KMS-11 (cell line): ENCODE results near the gene DBH.

ENCODE experiments used
- H2AFZ ChIP-seq: fragments of 200-600 bp; sonication (generic); 2 replicates; pipeline ENCODE4 v1.6.1; 2016; ENCODE audit warnings: antibody characterized with exemption, mixed run types, low read depth
- H3K27ac ChIP-seq: fragments of 200-600 bp; sonication (generic); 2 replicates; pipeline ENCODE4 v1.6.1; 2016; ENCODE audit warnings: mild to moderate bottlenecking, mixed run types
- H3K27me3 ChIP-seq: fragments of 200-600 bp; sonication (generic); 2 replicates; pipeline ENCODE4 v1.6.1; 2017; ENCODE audit warnings: mild to moderate bottlenecking, low read depth, mixed run types, moderate library complexity; ENCODE audit not compliant: insufficient read depth
- H3K36me3 ChIP-seq: fragments of 200-600 bp; sonication (generic); 2 replicates; pipeline ENCODE4 v1.6.1; 2017; ENCODE audit warnings: mild to moderate bottlenecking, mixed run types; ENCODE audit not compliant: insufficient read depth
- H3K4me1 ChIP-seq: fragments of 200-600 bp; sonication (generic); 2 replicates; pipeline ENCODE4 v1.6.1; 2016; ENCODE audit warnings: mild to moderate bottlenecking, low read depth, mixed run types; ENCODE audit not compliant: poor library complexity, severe bottlenecking
- H3K4me2 ChIP-seq: fragments of 200-600 bp; sonication (generic); 2 replicates; pipeline ENCODE4 v1.7.0; 2016; ENCODE audit warnings: mild to moderate bottlenecking, mixed run types
- H3K4me3 ChIP-seq: fragments of 200-600 bp; sonication (generic); IDR thresholded peaks from 2 replicates; pipeline ENCODE4 v1.6.1; 2017; ENCODE audit warnings: low read depth, low read length, mixed read lengths; ENCODE audit not compliant: insufficient read depth
- H3K79me2 ChIP-seq: fragments of 200-600 bp; sonication (generic); 2 replicates; pipeline ENCODE4 v1.6.1; 2016; ENCODE audit warnings: low read depth, mixed run types; ENCODE audit not compliant: insufficient read depth
- H3K9ac ChIP-seq: fragments of 200-600 bp; sonication (generic); 2 replicates; pipeline ENCODE4 v1.6.1; 2016; ENCODE audit warnings: mild to moderate bottlenecking, mixed run types
- H4K20me1 ChIP-seq: fragments of 200-600 bp; sonication (generic); 2 replicates; pipeline ENCODE4 v1.6.1; 2016; ENCODE audit warnings: mild to moderate bottlenecking, mixed run types; ENCODE audit not compliant: insufficient read depth
- CTCF ChIP-seq: fragments of 200-600 bp; sonication (generic); conservative IDR thresholded peaks from 2 replicates; pipeline ENCODE4 v1.6.1; 2017; ENCODE audit warnings: low read depth, mild to moderate bottlenecking, antibody characterized with exemption, low read length, moderate library complexity, mixed read lengths

Gene DBH

DNA sequence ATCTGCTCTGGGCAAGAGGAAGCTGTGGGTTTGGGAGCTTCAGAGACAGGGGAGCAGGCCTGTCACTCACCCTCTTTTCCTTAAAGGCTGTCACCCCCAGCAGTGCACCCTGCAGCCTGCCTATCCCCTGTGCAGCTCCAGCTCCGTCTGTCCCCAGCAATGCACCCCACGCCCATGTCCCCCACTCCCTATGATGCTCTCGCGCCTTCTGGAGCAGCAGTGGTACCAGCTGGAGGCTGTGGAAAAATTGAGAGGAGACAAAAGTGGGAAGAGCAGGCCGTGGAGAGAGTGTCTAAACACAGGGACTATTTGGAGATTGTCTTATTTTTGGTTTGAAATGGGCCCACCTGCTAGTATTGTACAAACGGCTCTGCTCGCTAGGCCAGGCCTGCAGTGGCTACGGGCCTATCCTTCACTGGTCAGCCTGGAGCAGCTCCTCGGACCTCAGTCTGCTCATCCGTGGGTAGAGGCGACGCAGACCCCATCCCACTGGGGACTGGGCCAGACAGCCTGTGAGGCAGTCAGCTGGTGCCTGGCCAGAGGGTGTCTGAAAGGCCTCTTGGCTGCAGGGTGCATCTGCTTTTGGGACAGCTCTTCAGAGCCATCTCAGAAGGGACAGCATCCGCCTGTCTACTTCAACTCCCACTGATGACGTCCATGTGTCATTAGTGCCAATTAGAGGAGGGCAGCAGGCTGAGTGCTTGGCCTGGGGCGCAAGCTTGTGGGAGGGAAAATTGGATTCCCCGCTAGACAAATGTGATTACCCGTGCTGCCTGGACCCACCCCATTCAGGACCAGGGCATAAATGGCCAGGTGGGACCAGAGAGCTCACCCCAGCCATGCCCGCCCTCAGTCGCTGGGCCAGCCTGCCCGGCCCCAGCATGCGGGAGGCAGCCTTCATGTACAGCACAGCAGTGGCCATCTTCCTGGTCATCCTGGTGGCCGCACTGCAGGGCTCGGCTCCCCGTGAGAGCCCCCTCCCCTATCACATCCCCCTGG lies at the start of gene DBH:
DBH (plus strand) TSS at position 831 of the 999 bp plus-strand sequence; CDS start at position 840, 9 bp downstream.
- Histone ChIP-seq H3K4me2 (no peak within 1 kb of the TSS), H3K36me3 (no peaks in the 10 kb centered on the region), H3K4me1 (no peaks in the 10 kb centered on the region), H2AFZ (no peak within 1 kb of the TSS), H3K27ac (no peak within 1 kb of the TSS), H3K4me3 (no peak within 1 kb of the TSS), H3K9ac (no peak within 1 kb of the TSS), H3K79me2 (no peaks in the 10 kb centered on the region), H3K27me3 (peaks cover 48% of the 10 kb centered on the region), H4K20me1 (no peaks in the 10 kb centered on the region)
- TF ChIP-seq CTCF = no peak

DNA sequence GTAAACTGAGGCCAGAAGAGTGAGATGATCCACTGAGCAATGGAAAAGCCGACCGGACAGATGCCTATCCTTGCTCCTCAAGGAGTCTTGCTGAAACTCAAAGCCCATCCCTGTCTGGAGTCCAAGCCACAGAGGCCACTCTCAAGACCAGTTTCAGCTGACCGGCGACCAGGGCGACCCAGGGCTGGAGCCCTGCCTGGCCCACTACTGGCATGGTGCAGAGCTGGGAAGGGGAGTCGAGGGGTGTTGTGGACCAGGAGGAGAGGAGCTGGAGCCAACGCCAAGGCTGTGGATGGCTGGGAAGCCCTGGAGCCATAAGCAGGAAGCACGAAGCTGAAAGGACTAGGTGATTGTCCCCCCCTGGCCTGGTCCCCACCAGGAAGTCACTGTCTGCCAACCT lies 49.1 kb upstream of the DBH start:
- no peak for TF ChIP-seq CTCF
- Histone ChIP-seq H3K4me2 (no peak overlapping the region), H3K27ac (no peak overlapping the region), H2AFZ (no peak overlapping the region), H3K4me1 (no peaks in the 10 kb centered on the region), H3K79me2 (no peaks in the 10 kb centered on the region), H3K27me3 (peaks cover 38% of the 10 kb centered on the region), H4K20me1 (no peaks in the 10 kb centered on the region), H3K9ac (no peak overlapping the region), H3K4me3 (no peak overlapping the region), H3K36me3 (no peaks in the 10 kb centered on the region)

DNA sequence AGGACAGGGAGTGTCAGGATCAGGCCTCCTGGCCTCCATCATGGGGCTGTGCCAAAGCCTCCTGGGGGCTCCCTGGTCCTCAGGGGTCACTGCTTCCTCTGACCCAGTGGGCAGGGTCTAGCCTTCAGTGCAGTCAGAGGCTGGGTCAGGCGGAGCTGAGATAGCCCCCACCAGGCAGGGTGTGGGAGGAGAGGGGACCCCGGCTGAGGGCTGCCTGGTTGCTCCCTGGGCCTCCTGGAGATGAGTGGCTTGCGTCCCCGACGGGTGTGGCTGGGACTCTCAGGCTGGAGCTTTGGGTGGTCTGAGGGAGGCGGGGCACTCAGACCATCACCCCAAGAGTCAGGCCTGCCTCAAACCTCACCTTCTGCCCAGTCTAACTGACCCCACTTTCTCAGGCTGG lies 48.7 kb upstream of the DBH start:
- Histone ChIP-seq H3K4me1 (no peaks in the 10 kb centered on the region), H3K9ac (no peak overlapping the region), H3K36me3 (no peaks in the 10 kb centered on the region), H4K20me1 (no peaks in the 10 kb centered on the region), H3K4me2 (no peak overlapping the region), H2AFZ (no peak overlapping the region), H3K27me3 (peaks cover 35% of the 10 kb centered on the region), H3K27ac (no peak overlapping the region), H3K4me3 (no peak overlapping the region), H3K79me2 (no peaks in the 10 kb centered on the region)
- TF ChIP-seq CTCF = no peak

DNA sequence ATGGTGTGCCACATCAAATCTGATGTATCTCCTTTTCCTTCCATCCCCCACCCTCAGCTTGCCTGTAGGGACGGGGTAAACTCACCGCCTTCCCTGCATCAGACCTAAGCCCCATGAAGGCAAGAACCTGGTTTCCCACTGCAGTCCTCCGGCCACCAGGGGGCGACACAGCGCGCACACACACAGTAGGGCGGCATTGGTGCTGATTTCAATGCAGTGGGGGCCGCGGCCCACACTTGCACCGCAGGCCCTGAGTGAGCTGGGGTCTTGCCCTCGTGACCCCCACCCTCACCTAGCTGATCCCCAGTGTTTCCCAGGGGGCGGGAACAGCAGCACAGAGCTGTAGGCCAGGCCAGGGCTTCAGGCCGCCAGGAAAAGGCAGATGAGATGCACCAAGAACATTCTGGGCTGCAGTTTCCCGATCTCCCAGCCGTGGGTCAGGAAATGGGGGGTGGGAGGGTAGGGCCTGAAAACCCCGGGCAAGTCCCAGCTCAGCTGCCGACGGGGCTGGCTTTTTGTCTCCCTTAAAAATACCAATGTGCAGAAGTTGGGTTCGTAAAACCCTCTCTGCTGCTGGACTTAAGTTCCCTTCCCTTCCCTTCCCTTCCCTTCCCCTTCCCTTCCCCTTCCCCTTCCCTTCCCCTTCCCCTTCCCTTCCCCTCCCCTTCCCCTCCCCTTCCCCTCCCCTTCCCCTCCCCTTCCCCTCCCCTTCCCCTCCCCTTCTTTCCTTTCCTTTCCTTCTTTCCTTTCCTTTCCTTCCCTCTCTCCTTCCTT lies 46.5 kb upstream of the DBH start:
- Histone ChIP-seq H2AFZ (no peak overlapping the region), H3K27ac (no peak overlapping the region), H3K4me2 (no peak overlapping the region)

More for the DNA sequence above, 46.5 kb upstream of the DBH start:
- Histone ChIP-seq H3K27me3 (peaks cover 26% of the 10 kb centered on the region), H3K79me2 (no peaks in the 10 kb centered on the region), H4K20me1 (no peaks in the 10 kb centered on the region), H3K36me3 (no peaks in the 10 kb centered on the region), H3K9ac (no peak overlapping the region), H3K4me1 (no peaks in the 10 kb centered on the region), H3K4me3 (no peak overlapping the region)
- peak; percentile 57 for TF ChIP-seq CTCF
